GM12872 (cell line): ENCODE results near the gene IL17RD.

Source experiments
- CTCF ChIP-seq: IDR thresholded peaks from 3 replicates; pipeline ENCODE4 v1.5.1; 2011; ENCODE audit warnings: low read depth, mild to moderate bottlenecking, low read length, moderate library complexity; ENCODE audit not compliant: insufficient read depth

The IL17RD gene

GRCh38 chr3:57158325-57158724, 6.8 kb downstream of the IL17RD start:
- TF ChIP-seq CTCF = no peak

- no peak for TF ChIP-seq CTCF
These were observed 7.6 kb downstream of the IL17RD start for GRCh38 chr3:57157545-57157944.

- no peak for TF ChIP-seq CTCF
These were observed 9.9 kb downstream of the IL17RD start for GRCh38 chr3:57155310-57155643.

GRCh38 chr3:57154470-57155309, 10.5 kb downstream of the IL17RD start:
- TF ChIP-seq CTCF = no peak

- no peak for TF ChIP-seq CTCF
These were observed 12.7 kb downstream of the IL17RD start for GRCh38 chr3:57152151-57153143.

GRCh38 chr3:57151749-57152148, 13.4 kb downstream of the IL17RD start:
- TF ChIP-seq CTCF = no peak

GRCh38 chr3:57151021-57151449, 14.1 kb downstream of the IL17RD start:
- TF ChIP-seq CTCF = no peak
